Testis (tissue), 2 donors: ENCODE data around the gene TMEM51.

Experiments
- POLR2A ChIP-seq: fragments of 450-650 bp; IDR thresholded peaks from one replicate; pipeline ENCODE4 v1.6.1; 2017; ENCODE audit warnings: antibody characterized with exemption, mild to moderate bottlenecking, moderate library complexity
- TF ChIP-seq, protein P1 (sequence below), 3 experiments: fragments of 450-650 bp in 2 of 3; fragments of 200-600 bp in 1 of 3; sonication (generic) in 1 of 3; IDR thresholded peaks; one replicate each; pipeline ENCODE4 v1.5.1; 2016 to 2019; ENCODE audit warnings: antibody characterized with exemption in 3 of 3, mild to moderate bottlenecking in 2 of 3, moderate library complexity in 1 of 3

DNA sequence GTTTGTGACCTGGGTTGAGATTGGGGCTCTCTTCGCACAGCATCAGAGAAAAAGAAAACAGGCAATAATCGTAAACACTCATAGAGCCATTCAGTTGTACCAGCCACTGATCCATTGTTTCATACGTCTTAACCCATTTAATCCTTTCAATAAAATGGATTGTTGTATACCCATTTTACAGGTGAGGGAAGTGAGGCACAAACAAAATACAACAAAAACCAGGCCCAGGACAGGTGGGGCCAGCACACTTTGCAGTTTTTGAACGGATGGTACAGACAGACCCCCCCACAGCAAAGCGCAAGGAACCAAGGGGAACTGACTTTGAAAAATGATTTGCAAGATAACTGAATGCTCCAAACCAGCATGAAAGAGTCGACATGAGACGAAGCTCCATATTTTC is 89.2 kb downstream of the TMEM51 start:
- TF ChIP-seq, protein P1, sequence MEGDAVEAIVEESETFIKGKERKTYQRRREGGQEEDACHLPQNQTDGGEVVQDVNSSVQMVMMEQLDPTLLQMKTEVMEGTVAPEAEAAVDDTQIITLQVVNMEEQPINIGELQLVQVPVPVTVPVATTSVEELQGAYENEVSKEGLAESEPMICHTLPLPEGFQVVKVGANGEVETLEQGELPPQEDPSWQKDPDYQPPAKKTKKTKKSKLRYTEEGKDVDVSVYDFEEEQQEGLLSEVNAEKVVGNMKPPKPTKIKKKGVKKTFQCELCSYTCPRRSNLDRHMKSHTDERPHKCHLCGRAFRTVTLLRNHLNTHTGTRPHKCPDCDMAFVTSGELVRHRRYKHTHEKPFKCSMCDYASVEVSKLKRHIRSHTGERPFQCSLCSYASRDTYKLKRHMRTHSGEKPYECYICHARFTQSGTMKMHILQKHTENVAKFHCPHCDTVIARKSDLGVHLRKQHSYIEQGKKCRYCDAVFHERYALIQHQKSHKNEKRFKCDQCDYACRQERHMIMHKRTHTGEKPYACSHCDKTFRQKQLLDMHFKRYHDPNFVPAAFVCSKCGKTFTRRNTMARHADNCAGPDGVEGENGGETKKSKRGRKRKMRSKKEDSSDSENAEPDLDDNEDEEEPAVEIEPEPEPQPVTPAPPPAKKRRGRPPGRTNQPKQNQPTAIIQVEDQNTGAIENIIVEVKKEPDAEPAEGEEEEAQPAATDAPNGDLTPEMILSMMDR (IDR thresholded peaks at IDR 0.05) = no peak
- no peak for TF ChIP-seq POLR2A
